DMS114 treated with DMSO at 0.1 percent for 48 hours (cell line): ENCODE data around the gene LRRK1.
"Not testable (repeated sequence)": the region's sequence is repeated elsewhere in the genome, so short reads cannot be mapped to it uniquely, and the experiment has no call there.

Experiments
- DNase-seq: peaks from one replicate; lab custom pipeline; 2025; ENCODE audit not compliant: unreplicated experiment; lab: John Stamatoyannopoulos, UW

LRRK1 gene

GRCh38 chr15:101066501-101067408, 147.6 kb downstream of the LRRK1 start:
- DNase-seq: no peak

GRCh38 chr15:101067660-101068522, 148.7 kb downstream of the LRRK1 start:
- DNase-seq: no peak

- no peak for DNase-seq
Observed at GRCh38 chr15:101068523-101068960, 149.4 kb downstream of the LRRK1 start.

GRCh38 chr15:101068961-101069653, 149.9 kb downstream of the LRRK1 start:
- no peak for DNase-seq

- DNase-seq: no peak
Observed at GRCh38 chr15:101069654-101069973, 150.5 kb downstream of the LRRK1 start.

- DNase-seq: no peak
Observed at GRCh38 chr15:101070024-101070423, 150.9 kb downstream of the LRRK1 start.

- DNase-seq: no peak
Observed at GRCh38 chr15:101070502-101071273, 151.5 kb downstream of the LRRK1 start.

GRCh38 chr15:101071651-101072050, 152.5 kb downstream of the LRRK1 start:
- DNase-seq: no peak

GRCh38 chr15:101072235-101072634, 153.1 kb downstream of the LRRK1 start:
- DNase-seq: not testable (repeated sequence)

- DNase-seq: not testable (repeated sequence)
Observed at GRCh38 chr15:101077806-101078668, 158.9 kb downstream of the LRRK1 start.

GRCh38 chr15:101078669-101079323, 159.6 kb downstream of the LRRK1 start:
- DNase-seq: no peak

- no peak for DNase-seq
Observed at GRCh38 chr15:101081900-101082299, 162.7 kb downstream of the LRRK1 start.

GRCh38 chr15:101083336-101084045, 164.3 kb downstream of the LRRK1 start:
- DNase-seq: no peak

- DNase-seq: no peak
Observed at GRCh38 chr15:101084801-101085200, 165.6 kb downstream of the LRRK1 start.

- no peak for DNase-seq
Observed at GRCh38 chr15:101085311-101085700, 166.1 kb downstream of the LRRK1 start.

GRCh38 chr15:101086394-101087171, 167.4 kb downstream of the LRRK1 start:
- DNase-seq: no peak

GRCh38 chr15:101087172-101087769, 168.1 kb downstream of the LRRK1 start:
- DNase-seq: no peak
